IPS-15b (cell line): ENCODE measurements around the gene ZNF426.

ENCODE experiments used
- H3K27me3 ChIP-seq: one replicate; pipeline ENCODE4 v1.6.1; 2013; ENCODE audit warnings: low read length; ENCODE audit not compliant: control insufficient read depth, insufficient read depth
- H3K36me3 ChIP-seq: one replicate; pipeline ENCODE4 v1.6.1; 2013; ENCODE audit warnings: low read length; ENCODE audit not compliant: control insufficient read depth, insufficient read depth
- H3K4me1 ChIP-seq: one replicate; pipeline ENCODE4 v1.6.1; 2013; ENCODE audit warnings: mild to moderate bottlenecking, low read length; ENCODE audit not compliant: control insufficient read depth, insufficient read depth
- H3K4me3 ChIP-seq: one replicate; pipeline ENCODE4 v1.5.1; 2013; ENCODE audit warnings: low read depth, low read length
- H3K9ac ChIP-seq: one replicate; pipeline ENCODE4 v1.6.1; 2013; ENCODE audit warnings: low read depth, mild to moderate bottlenecking, low read length
- H3K9me3 ChIP-seq: one replicate; pipeline ENCODE4 v1.6.1; 2013; ENCODE audit warnings: mild to moderate bottlenecking, low read length; ENCODE audit not compliant: control insufficient read depth, insufficient read depth

ZNF426 gene

DNA sequence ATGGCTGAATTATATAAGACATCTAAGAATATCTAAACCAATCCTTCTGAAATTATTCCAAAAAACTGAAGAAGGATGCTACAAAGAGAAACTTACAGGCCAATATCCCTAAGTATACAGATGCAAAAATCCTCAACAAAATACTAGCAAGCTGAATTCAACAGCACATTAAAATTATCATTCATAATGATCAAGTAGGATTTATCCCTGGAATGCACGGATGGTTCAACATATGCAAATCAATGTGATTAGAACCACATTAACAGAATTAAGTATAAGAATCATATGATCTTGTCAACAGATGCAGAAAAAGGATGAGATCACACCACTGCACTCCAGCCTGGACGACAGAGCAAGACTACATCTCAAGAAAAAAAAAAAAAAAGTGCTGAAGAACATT is 53.3 kb downstream of the ZNF426 start:
- Histone ChIP-seq H3K4me1 (no peaks in the 10 kb centered on the region), H3K4me3 (no peak overlapping the region), H3K9ac (no peak overlapping the region), H3K27me3 (no peaks in the 10 kb centered on the region), H3K9me3 (peaks cover 22% of the 10 kb centered on the region), H3K36me3 (no peaks in the 10 kb centered on the region)

DNA sequence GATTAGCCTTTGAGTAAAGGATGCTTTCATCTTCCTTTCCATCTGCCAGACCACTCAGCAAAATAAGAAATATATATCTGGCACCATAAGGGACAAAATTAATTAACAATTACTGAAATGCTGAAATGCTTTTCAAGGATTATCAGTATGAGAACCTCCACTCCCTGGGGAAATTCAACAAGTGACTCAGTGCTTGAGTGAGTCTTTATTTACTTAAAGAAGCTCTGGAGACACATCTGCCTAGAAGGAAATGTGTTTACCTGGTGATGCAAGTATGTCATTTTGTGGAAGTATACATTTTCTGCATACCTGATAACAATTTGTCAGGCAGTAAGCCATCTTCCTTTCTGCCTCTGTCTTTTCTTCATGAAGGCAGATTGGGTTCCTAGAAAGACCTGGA is 63.5 kb downstream of the ZNF426 start:
- H3K9me3 ChIP-seq = peaks cover 19% of the 10 kb centered on the region
- no peaks in the 10 kb centered on the region for H3K27me3 ChIP-seq
- no peaks in the 10 kb centered on the region for H3K4me1 ChIP-seq
- no peak overlapping the region for H3K9ac ChIP-seq
- H3K36me3 ChIP-seq = no peaks in the 10 kb centered on the region
- H3K4me3 ChIP-seq = no peak overlapping the region
